Fibroblast of the aortic adventitia (primary cell): Measurements from ENCODE around the gene ATRIP. TPM values are rescaled to one million over a fixed set of nuclear protein-coding genes. Genes with fewer than 3 reads are reported as not detected.

Experiments used
- DNase-seq: peaks from one replicate; pipeline ENCODE4 v3.0.0-alpha.2; 2010; ENCODE audit warnings: low read depth
- H3K4me3 ChIP-seq: 2 replicates; pipeline ENCODE4 v1.5.1; 2011; ENCODE audit warnings: low read depth, mild to moderate bottlenecking, control low read depth, low read length, moderate library complexity
- total RNA-seq: library from RNA; depleted of rRNA; stranded (reverse); fragments of >200 nt; gene quantifications from 2 replicates; pipeline ENCODE4 v1.2.3, GENCODE V29; 2012; ENCODE audit warnings: low replicate concordance
- TF ChIP-seq, protein P1 (sequence below): IDR thresholded peaks from 2 replicates; pipeline ENCODE4 v1.5.1; 2011; ENCODE audit warnings: mild to moderate bottlenecking, low read length, control low read depth, inconsistent platforms; ENCODE audit not compliant: insufficient read depth

ATRIP gene
- total RNA-seq, 1 donor, result 14.5 TPM

DNA sequence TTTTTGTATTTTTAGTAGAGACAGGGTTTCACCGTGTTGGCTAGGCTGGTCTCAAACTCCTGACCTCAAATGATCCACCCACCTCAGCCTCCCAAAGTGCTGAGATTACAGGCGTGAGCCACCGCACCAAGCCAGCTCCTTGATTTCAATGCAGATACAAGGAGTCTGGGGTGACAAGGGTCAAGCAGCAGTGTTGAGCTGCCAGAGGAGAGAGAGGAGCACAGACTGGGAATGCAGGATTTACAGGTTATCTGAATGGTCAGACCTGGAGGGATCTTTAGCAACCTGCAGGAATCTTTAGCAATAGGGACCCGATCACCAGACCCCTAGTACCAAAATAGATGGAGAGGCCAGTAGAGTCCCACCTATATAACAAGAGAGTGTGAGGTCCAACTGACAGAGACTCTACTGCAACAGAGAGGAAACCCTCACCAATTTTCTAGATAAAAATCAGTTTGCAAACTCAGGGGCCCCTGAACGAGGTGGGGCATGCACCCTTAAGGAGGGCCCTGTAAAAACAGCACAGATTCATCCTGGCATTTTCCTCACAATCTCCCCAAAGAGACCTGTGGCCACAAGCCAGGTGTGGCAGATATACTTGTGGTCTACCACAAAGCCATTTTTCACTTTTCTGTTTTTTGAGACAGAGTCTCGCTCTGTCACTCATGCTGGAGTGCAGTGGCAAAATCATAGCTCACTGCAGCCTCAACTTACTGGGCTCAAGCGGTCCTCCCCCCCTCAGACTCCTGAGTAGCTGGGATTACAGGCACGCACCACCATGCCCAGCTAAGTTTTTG is 68.1 kb downstream of the ATRIP start:
- H3K4me3 ChIP-seq, result no peak overlapping the region
- TF ChIP-seq, protein P1, sequence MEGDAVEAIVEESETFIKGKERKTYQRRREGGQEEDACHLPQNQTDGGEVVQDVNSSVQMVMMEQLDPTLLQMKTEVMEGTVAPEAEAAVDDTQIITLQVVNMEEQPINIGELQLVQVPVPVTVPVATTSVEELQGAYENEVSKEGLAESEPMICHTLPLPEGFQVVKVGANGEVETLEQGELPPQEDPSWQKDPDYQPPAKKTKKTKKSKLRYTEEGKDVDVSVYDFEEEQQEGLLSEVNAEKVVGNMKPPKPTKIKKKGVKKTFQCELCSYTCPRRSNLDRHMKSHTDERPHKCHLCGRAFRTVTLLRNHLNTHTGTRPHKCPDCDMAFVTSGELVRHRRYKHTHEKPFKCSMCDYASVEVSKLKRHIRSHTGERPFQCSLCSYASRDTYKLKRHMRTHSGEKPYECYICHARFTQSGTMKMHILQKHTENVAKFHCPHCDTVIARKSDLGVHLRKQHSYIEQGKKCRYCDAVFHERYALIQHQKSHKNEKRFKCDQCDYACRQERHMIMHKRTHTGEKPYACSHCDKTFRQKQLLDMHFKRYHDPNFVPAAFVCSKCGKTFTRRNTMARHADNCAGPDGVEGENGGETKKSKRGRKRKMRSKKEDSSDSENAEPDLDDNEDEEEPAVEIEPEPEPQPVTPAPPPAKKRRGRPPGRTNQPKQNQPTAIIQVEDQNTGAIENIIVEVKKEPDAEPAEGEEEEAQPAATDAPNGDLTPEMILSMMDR, result no peak
- no peak for DNase-seq

Other genes with a start within 250 kb of the ATRIP start
- gene CAMP, start 223.2 kb upstream of the ATRIP start, total RNA-seq, result not detected in 2 replicates
- gene ZNF589, start 205.6 kb upstream of the ATRIP start, total RNA-seq, result 5.6 and 8.6 TPM in 2 replicates
- 22.4 and 22.7 TPM in 2 replicates for gene NME6, start 145.4 kb upstream of the ATRIP start, total RNA-seq
- gene SPINK8, start 113.1 kb upstream of the ATRIP start, total RNA-seq, result not detected in 2 replicates
- gene FBXW12, start 74.5 kb upstream of the ATRIP start, total RNA-seq, result 0.27 TPM in 1 of 2 replicates, not detected in the other
- gene PLXNB1, start 16.7 kb upstream of the ATRIP start, total RNA-seq, result 30.0 and 59.5 TPM in 2 replicates
- gene CCDC51, start 6.6 kb upstream of the ATRIP start, total RNA-seq, result 19.3 and 38.0 TPM in 2 replicates
- 234 and 390 TPM in 2 replicates for gene TMA7, start 6.5 kb upstream of the ATRIP start, total RNA-seq
- 60.4 and 107 TPM in 2 replicates for gene SHISA5, start 57.4 kb downstream of the ATRIP start, total RNA-seq
- gene PFKFB4, start 110.1 kb downstream of the ATRIP start, total RNA-seq, result 4.7 and 6.1 TPM in 2 replicates
- gene UCN2, start 117.0 kb downstream of the ATRIP start, total RNA-seq, result 0.54 TPM in 1 of 2 replicates, not detected in the other
- gene COL7A1, start 148.6 kb downstream of the ATRIP start, total RNA-seq, result 8.6 and 10.2 TPM in 2 replicates
- 97.2 and 196 TPM in 2 replicates for gene UQCRC1, start 162.9 kb downstream of the ATRIP start, total RNA-seq
- gene TMEM89, start 175.0 kb downstream of the ATRIP start, total RNA-seq, result not detected in 2 replicates
- gene SLC26A6, start 188.7 kb downstream of the ATRIP start, total RNA-seq, result 11.6 and 19.5 TPM in 2 replicates
- gene CELSR3, start 216.1 kb downstream of the ATRIP start, total RNA-seq, result 0.81 and 0.98 TPM in 2 replicates
- gene NCKIPSD, start 239.2 kb downstream of the ATRIP start, total RNA-seq, result 8.1 and 20.0 TPM in 2 replicates